Smooth muscle cell (in vitro differentiated cells): ENCODE measurements around the gene AKAP13. TPM values are rescaled to one million over a fixed set of nuclear protein-coding genes. Genes with fewer than 3 reads are reported as not detected.

ENCODE experiments used
- DNase-seq: peaks from one replicate; lab custom pipeline; 2025; ENCODE audit not compliant: unreplicated experiment; lab: John Stamatoyannopoulos, UW
- H2AFZ ChIP-seq: fragments of 200-600 bp; sonication (generic); 2 replicates; pipeline ENCODE4 v1.6.0; 2016; ENCODE audit warnings: antibody characterized with exemption, low read depth, mild to moderate bottlenecking
- H3F3A ChIP-seq: fragments of 200-600 bp; sonication (generic); 2 replicates; pipeline ENCODE4 v1.6.0; 2017; ENCODE audit warnings: antibody characterized with exemption, low read depth
- H3K27ac ChIP-seq: fragments of 200-600 bp; sonication (generic); 2 replicates; pipeline ENCODE4 v1.5.1; 2016; ENCODE audit warnings: low read depth, mild to moderate bottlenecking
- H3K27me3 ChIP-seq: fragments of 200-600 bp; sonication (generic); 2 replicates; pipeline ENCODE4 v1.6.1; 2016; ENCODE audit warnings: low read depth, mild to moderate bottlenecking
- H3K36me3 ChIP-seq: fragments of 200-600 bp; sonication (generic); 2 replicates; pipeline ENCODE4 v1.5.1; 2016; ENCODE audit warnings: low read depth
- H3K4me1 ChIP-seq: fragments of 200-600 bp; sonication (generic); 2 replicates; pipeline ENCODE4 v1.5.1; 2016; ENCODE audit warnings: low read depth
- H3K4me2 ChIP-seq: fragments of 200-600 bp; sonication (generic); 2 replicates; pipeline ENCODE4 v1.6.0; 2016; ENCODE audit warnings: mild to moderate bottlenecking
- H3K4me3 ChIP-seq: fragments of 200-600 bp; sonication (generic); 2 replicates; pipeline ENCODE4 v1.5.1; 2016; ENCODE audit warnings: mild to moderate bottlenecking
- H3K79me2 ChIP-seq: fragments of 200-600 bp; sonication (generic); 2 replicates; pipeline ENCODE4 v1.6.0; 2016; ENCODE audit warnings: low read depth, mild to moderate bottlenecking
- H3K9ac ChIP-seq: fragments of 200-600 bp; sonication (generic); 2 replicates; pipeline ENCODE4 v1.6.0; 2016; ENCODE audit warnings: low read depth
- H3K9me3 ChIP-seq: fragments of 200-600 bp; sonication (generic); replicated peaks from 2 replicates; pipeline ENCODE4 v1.5.1; 2016; ENCODE audit warnings: low read depth
- H4K20me1 ChIP-seq: fragments of 200-600 bp; sonication (generic); 2 replicates; pipeline ENCODE4 v1.6.0; 2016; ENCODE audit warnings: low read depth
- CTCF ChIP-seq: fragments of 200-600 bp; sonication (generic); IDR thresholded peaks from 2 replicates; pipeline ENCODE4 v1.5.1; 2017; ENCODE audit warnings: borderline replicate concordance, mild to moderate bottlenecking, antibody characterized with exemption; ENCODE audit not compliant: insufficient read depth, poor library complexity, severe bottlenecking
- WGBS: methylation state at CpG from one replicate; pipeline ENCODE4 v1.1.7; 2016; ENCODE audit warnings: low lambda C conversion rate; 5-methylcytosine and 5-hydroxymethylcytosine counted together
- polyA plus RNA-seq: library from polyadenylated mRNA; unstranded; fragments of >200 nt; fragmentation: Nextera tagmentation; extraction: Ambion mirVana; gene quantifications from 2 replicates; pipeline ENCODE4 v1.2.1, GENCODE V29; 2016
- total RNA-seq: library from RNA; depleted of rRNA; stranded (reverse); fragments of >200 nt; gene quantifications from 2 replicates; pipeline ENCODE4 v1.2.3, GENCODE V29; 2014

AKAP13 gene
- total and polyA plus RNA-seq, 2 experiments from 2014 or later: 43.3 to 63.5 TPM

- no peak overlapping the region for H2AFZ ChIP-seq
- no peak for DNase-seq
- H3K27ac ChIP-seq: no peak overlapping the region
- no peak overlapping the region for H3K9ac ChIP-seq
- no peak for TF ChIP-seq CTCF
- WGBS: 94% methylated on average over 3 of the region's 3 CpGs
- peaks cover 29% of the 10 kb centered on the region for H4K20me1 ChIP-seq
- no peaks in the 10 kb centered on the region for H3K9me3 ChIP-seq
- no peaks in the 10 kb centered on the region for H3K27me3 ChIP-seq
- peaks cover 13% of the 10 kb centered on the region for H3K36me3 ChIP-seq
- no peak overlapping the region for H3K4me3 ChIP-seq
- peaks cover 31% of the 10 kb centered on the region for H3K79me2 ChIP-seq
- no peak overlapping the region for H3K4me2 ChIP-seq
- no peaks in the 10 kb centered on the region for H3K4me1 ChIP-seq
- H3F3A ChIP-seq: no peaks in the 10 kb centered on the region
Observed at GRCh38 chr15:85545752-85546151, 165.3 kb downstream of the AKAP13 start.

GRCh38 chr15:85547386-85547785, 167.0 kb downstream of the AKAP13 start:
- H2AFZ ChIP-seq: no peak overlapping the region
- WGBS: 100% methylated on average over 1 of the region's 1 CpG
- no peaks in the 10 kb centered on the region for H3K27me3 ChIP-seq
- no peak overlapping the region for H3K27ac ChIP-seq
- no peak for DNase-seq
- H3K36me3 ChIP-seq: peaks cover 13% of the 10 kb centered on the region
- no peak overlapping the region for H3K9ac ChIP-seq
- no peaks in the 10 kb centered on the region for H3K9me3 ChIP-seq
- no peaks in the 10 kb centered on the region for H3F3A ChIP-seq
- no peak overlapping the region for H3K4me2 ChIP-seq
- H3K79me2 ChIP-seq: peaks cover 18% of the 10 kb centered on the region
- no peaks in the 10 kb centered on the region for H3K4me1 ChIP-seq
- peaks cover 14% of the 10 kb centered on the region for H4K20me1 ChIP-seq
- no peak overlapping the region for H3K4me3 ChIP-seq
- no peak for TF ChIP-seq CTCF

GRCh38 chr15:85550283-85550682, 169.9 kb downstream of the AKAP13 start:
- peaks cover 3% of the 10 kb centered on the region for H4K20me1 ChIP-seq
- no peak for DNase-seq
- H3K36me3 ChIP-seq: peaks cover 8% of the 10 kb centered on the region
- TF ChIP-seq CTCF: no peak
- no peak overlapping the region for H3K9ac ChIP-seq
- H3K4me2 ChIP-seq: no peak overlapping the region
- no peaks in the 10 kb centered on the region for H3F3A ChIP-seq
- no peak overlapping the region for H3K27ac ChIP-seq
- no peak overlapping the region for H2AFZ ChIP-seq
- H3K79me2 ChIP-seq: peaks cover 13% of the 10 kb centered on the region
- no peak overlapping the region for H3K4me3 ChIP-seq
- 97% methylated on average over 2 of the region's 2 CpGs for WGBS
- no peaks in the 10 kb centered on the region for H3K9me3 ChIP-seq
- no peaks in the 10 kb centered on the region for H3K4me1 ChIP-seq
- H3K27me3 ChIP-seq: no peaks in the 10 kb centered on the region

- Histone ChIP-seq H3F3A (no peaks in the 10 kb centered on the region), H3K4me2 (no peak overlapping the region), H3K27ac (no peak overlapping the region), H3K27me3 (no peaks in the 10 kb centered on the region), H3K79me2 (peaks cover 13% of the 10 kb centered on the region), H4K20me1 (peaks cover 3% of the 10 kb centered on the region), H3K9ac (no peak overlapping the region), H3K4me3 (no peak overlapping the region), H3K36me3 (no peaks in the 10 kb centered on the region), H3K9me3 (no peaks in the 10 kb centered on the region), H2AFZ (no peak overlapping the region), H3K4me1 (no peaks in the 10 kb centered on the region)
- TF ChIP-seq CTCF: no peak
- DNase-seq: no peak
- WGBS: 91% methylated on average over 3 of the region's 3 CpGs
Observed at GRCh38 chr15:85551221-85551832, 170.9 kb downstream of the AKAP13 start.
